ENCODE results near the gene CIAO3.
"Not testable (repeated sequence)": the region's sequence is repeated elsewhere in the genome, so short reads cannot be mapped to it uniquely, and the experiment has no call there.

Gene CIAO3

DNA sequence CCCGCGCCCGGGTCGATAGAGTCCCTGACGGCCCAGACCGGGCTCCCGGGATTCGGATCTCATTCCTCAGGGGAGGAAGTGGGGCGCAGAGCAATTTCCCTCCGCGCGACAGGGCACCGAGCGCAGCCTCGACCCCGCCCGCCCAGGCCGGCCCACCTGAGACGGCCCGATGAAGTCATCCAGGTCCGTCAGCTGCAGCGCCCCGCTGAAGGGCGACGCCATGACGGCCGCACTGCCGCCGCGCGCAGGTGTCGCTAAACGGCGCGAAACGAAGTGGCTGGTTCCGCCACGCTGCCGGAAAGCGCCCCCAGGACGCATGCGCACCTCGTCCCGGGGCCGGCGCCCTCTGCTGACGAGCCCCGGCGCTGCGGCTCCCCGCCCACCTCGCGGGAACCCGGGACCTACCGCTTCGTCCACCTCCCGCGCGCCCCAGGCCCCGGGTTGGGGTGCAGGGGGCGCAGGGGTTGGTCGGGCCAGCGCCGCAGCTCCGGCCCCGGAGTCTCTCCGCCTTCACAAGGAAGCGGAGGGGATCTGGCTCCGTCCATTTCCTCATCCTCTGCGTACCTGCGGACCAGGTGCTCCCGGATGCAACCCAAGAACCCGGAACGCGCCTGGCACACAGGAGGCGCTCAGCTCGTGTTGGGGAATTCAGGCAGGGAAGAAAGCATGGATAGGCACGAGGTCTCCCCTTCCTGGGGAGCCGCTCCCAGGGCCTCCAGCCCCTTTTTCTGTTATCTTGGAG, at the start of gene CIAO3:
TSS of gene CIAO3 (minus strand) at position 234 of the 742 bp plus-strand sequence. CDS start at position 222, 12 bp downstream.
- DNase-seq: peak; percentile 45

- no peak for DNase-seq
Measured at GRCh38 chr16:790086-790485, 49.3 kb upstream of the CIAO3 start.

DNA sequence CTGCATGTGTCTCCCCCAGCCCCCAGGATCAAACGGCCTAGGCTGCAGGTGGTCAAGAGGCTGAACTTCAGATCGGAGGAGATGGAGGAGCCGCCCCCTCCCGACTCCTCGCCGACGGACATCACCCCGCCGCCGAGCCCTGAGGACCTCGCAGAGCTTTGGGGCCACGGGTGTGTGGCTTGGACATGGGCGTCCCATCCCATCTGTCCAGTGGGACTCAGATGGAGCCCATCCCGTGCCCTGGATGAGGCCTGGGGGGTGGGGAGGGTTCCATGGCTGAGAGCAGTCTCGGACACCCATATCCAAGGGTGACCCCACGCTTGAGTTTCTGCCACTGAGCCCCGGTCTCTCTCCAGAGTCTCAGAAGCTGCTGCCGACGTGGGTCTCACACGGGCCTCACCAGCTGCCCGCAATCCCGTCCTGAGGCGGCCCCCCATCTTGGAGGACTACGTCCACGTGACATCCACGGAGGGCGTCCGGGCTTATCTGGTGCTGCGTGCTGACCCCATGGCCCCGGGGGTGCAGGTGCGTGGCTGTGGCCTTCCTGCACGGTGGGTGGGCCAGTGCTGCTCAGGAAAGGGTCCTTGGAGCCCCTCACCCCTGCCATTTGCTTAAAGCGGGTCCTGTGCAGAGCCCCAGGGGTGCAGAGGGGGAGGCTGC, 48.5 kb upstream of the CIAO3 start:
- no peak for DNase-seq

- DNase-seq: peak; percentile 14
Measured at GRCh38 chr16:788399-789126, 47.8 kb upstream of the CIAO3 start, which contains the start of gene CHTF18. Gene CHTF18, plus strand, starts transcription at chr16:788620. Its CDS starts 65 bp downstream, at chr16:788685.

DNA sequence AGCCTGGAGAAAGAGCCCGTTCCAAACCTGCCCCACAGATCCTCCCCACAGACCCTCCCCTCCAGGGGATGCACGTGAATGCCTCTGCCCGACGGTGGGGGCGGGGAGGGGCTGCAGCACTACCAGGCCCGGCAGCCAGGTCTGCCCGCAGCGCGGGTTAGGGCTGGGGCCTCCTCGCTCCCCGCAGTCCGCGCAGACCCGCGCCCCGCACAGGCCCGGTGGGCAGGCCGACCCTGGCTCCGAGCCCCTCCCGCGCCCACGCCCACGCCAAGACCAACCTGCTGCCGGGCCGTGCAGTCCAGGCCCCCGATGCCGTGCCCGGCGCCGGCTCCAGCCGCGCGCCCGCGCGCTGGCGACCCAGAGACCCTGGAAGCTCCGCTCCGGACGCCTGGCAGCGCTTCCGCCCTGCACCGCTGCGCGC, 47.2 kb upstream of the CIAO3 start, which contains the start of gene RPUSD1:
TSS of gene RPUSD1 (minus strand) at position 404 of the 421 bp plus-strand sequence. CDS start 644 bp downstream, outside the sequence.
- no peak for DNase-seq

DNA sequence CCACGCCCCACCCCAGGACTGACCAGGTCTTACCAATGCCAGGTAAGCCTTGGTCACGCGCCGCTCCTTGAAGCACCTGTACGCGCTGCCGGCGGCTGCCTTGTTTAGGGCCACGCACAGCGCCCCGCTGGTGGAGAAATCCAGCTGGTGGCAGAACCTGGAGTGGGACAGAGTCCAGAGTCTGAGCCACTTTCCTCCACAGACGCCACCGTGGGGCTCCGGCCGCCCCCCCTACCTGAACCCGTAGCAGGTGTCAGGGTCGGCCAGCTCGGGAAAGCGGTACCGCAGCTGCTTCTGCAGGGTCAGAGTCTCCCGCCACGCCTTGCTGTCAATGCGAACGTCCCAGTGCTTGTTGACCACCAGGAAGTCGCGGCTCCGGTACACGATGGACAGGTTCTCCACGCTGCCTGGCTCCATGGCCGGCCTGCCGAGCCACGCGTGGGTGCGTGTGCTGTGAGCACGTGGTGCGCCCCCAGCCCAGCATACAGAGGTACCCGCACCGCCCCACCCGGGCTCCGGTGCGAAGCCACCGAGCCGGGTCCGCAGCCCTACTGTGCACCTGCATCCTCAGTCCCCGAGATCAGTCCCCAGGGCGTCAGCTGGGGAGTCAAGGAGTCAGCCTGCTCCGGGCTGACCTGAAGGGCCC, 46.6 kb upstream of the CIAO3 start:
- no peak for DNase-seq

- peak; percentile 15 for DNase-seq
Measured at GRCh38 chr16:785563-786535, 45.1 kb upstream of the CIAO3 start.

DNA sequence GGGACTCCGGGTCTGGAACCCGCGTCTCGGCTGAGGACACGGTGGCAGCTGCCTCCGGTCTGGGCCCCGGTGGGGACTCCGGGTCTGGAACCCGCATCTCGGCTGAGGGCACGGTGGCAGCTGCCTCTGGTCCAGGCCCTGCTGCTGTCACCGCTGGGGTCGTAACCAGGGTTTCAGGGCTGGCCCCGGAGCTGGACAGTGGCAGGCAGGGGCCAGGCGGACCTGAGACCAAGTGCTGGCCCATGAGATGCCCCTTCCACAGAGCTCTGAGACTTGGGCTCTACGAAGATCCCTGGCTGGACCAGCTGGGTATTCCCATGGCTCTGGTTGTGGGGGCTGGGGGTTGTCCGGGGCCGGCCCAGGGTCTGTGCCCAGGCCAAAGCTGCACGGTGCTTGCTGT, 43.6 kb upstream of the CIAO3 start:
- DNase-seq: no peak

DNA sequence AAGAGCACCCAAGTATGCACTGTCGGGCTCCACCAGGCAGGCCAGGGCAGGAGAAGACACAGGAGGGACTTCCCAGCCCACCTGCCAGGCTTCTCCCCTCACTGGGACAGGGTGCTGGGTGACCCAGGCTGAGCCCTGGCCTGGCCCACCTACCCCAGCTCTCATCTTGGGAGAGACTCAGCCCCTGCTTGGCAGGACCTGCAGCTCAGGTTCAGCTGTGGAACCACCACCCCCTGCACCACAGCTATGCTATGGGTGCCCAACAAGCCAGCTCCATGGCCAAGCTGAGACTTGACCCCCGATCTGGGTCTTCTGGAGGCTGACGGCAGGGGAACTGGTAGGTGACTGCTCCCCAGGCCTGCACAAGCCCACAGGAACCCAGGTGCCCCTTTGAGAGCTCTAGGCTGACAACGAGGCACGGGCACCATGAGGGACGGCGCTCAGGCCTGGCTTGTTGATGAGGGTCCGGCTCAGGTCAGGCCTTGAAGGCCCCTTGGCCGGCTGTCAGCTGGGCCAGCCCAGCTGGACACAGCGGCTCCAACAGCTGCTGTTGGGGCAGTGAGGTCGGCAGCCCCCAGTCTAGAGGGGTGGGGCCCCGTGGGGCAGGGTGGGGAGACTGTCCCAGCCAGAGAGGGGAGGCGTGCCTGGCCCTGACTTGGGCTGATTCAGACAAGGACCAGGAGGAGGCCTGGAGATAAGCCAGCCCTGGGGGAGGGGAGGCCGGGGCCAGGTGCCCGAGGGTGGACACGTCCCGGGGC, 42.8 kb upstream of the CIAO3 start:
- DNase-seq: no peak

DNA sequence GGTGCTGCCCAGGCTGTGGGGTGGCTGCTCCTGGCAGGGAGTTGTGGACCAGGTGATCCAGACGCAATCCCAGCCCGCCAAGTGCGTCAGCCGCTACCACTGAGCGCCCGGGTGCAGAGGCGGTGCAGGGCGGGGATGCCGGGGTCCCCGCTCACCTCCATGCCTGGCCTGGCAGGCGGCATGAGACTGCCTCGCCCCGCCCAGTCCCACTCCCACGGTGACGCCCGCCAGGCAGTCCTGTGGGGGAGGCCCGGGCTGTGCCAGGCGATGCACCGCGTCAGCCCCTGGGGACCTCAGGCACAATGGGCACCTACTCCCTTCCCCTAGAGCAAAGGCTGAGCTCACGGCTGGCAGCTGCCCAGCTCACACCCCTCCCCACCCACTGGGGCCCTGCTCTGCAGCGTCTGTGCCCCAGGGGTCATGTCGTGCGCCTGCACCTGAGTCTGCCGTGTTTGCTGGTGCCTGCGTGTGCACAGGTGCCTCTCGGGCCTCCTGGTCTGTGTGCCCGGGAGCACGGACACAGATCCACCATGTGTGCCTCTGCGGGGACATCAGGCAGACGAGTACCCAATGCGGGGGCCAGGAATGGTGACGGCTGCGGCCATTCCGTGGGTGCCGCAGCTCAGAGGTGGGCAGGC, 42.1 kb upstream of the CIAO3 start:
- DNase-seq: no peak

- DNase-seq: no peak
Measured at GRCh38 chr16:782258-782657, 41.5 kb upstream of the CIAO3 start.

DNA sequence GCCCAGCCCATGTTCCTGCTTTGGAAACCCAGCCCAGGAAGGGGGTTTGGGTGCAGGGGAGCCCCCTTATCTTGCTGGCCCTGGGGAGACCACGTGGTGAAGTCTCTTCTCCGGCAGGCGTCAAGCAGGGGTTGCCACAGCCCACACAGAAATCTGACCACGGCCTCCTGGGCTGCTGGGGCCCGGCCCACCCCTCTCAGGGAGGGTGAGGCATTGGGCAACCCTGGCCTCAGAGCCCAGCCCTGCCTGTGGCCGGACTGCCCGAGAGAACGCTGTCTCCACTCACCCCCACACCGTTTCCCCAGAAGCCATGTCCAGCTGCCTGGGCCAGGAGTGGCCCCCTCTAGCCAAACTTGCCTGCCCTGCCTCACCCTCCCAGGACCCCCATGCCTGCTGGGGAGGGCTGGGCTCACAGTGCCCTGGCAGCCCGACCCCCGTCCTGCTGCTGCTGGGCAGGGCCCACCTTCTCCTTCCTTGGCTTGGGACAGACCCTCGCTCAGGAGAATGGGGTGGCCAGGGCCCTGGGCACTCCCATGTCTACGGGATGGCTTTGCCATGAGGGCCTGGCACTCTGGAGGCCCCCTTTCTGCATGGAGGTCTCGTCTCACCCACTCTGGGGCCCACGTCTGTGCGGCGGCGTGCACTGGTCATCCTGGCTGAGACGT, 40.7 kb upstream of the CIAO3 start:
- DNase-seq: no peak

GRCh38 chr16:780296-780695, 39.5 kb upstream of the CIAO3 start:
- no peak for DNase-seq

DNA sequence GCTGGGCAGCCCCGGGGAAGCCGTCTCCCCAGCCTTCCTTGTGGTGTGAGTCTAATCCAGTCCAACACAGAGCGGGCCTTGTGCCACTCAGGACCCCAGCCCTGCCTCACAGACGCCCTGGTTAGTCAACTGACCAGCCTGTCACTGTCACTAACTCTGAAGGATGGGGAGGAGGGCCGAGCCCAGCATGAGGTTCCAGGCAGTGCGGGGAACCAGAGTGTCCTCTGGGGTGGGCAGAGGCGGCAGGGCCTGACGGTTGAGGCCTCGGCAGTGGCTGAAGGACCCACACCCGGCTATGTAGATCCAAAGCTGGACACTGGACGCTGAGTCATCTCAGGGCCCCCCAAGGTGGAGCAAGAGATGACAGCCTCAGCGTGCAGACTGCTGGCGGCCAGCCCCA, 38.8 kb upstream of the CIAO3 start:
- DNase-seq: no peak

DNA sequence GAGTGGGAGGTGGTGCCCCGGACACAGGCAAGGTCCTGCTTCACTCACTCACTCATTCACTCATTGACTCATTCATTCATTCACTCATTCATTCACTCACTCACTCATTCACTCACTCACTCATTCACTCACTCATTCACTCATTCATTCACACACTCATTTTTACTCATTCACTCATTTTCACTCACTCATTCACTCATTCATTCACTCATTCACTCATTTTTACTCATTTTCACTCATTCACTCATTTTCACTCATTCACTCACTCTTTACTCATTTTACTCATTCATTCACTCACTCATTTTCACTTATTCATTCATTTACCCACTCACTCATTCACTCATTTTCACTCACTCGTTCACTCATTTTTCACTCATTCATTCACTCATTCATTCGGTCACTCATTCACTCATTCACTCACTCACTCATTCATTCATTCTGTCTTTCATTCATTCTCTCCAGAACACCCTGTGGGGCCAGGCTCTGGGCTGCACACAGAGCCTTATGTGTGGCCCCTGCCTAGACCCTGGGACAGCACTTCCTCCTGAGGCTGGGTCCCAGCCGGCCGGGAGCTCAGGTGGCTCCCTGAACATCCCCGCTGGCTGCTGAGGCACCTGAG, 38.2 kb upstream of the CIAO3 start:
- no peak for DNase-seq

GRCh38 chr16:778447-778846, 37.6 kb upstream of the CIAO3 start:
- no peak for DNase-seq

DNA sequence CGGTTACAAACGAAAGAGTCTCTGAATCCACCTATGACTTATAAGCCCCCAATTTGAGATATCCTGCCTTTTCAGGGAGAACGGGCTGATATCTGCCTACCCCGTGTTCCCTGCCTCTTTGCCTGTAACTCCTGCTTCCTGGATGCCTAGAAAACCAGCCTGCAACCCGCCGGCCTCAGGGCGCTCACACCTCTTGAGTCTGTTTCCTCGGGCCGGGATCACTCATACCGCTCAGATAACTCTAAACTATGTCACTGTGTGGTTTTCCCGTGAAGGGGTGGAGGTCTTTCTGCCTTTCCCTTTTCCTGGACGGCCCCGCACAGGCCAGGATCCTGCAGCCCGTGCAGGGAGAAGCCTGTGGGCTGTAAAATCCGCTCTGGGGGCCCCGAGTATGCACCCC, 37.0 kb upstream of the CIAO3 start:
- DNase-seq: no peak

DNA sequence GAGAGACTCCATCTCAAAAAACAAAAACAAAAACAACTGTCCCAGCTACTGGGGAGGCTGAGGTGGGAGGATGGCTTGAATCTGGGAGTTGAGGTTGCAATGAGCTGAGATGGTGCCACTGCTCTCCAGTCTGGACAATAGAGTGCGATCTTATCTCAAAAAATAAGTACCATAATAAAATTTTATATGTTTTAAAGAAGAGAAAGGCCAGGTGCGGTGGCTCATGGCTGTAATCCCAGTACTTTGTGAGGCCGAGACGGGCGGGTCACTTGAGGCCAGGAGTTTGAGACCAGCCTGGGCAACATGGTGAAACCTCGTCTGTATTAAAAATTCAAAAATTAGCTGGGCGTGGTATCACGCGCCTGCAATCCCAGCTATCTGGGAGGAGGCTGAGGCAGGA, 36.0 kb upstream of the CIAO3 start:
- no peak for DNase-seq

- DNase-seq: not testable (repeated sequence)
Measured at GRCh38 chr16:776298-776697, 35.5 kb upstream of the CIAO3 start.

All from SHP77 treated with DMSO at 0.1 percent for 48 hours (cell line).